Neutrophil (primary cell): Measurements from ENCODE around the gene DENND1C.

Experiments
- H3K27ac ChIP-seq: fragments of 200-600 bp; sonication (generic); 2 replicates; pipeline ENCODE4 v1.5.1; 2016; ENCODE audit warnings: mild to moderate bottlenecking, moderate library complexity
- H3K27me3 ChIP-seq: fragments of 200-600 bp; sonication (generic); 2 replicates; pipeline ENCODE4 v1.6.0; 2016; ENCODE audit warnings: mild to moderate bottlenecking
- H3K36me3 ChIP-seq: fragments of 200-600 bp; sonication (generic); 2 replicates; pipeline ENCODE4 v1.5.1; 2017
- H3K4me1 ChIP-seq, 2 experiments: fragments of 200-600 bp in 1 of 2; sonication (generic) in 1 of 2; 1 replicate in 1 of 2; 2 replicates in 1 of 2; pipeline versions ENCODE4 v1.5.1 to v1.6.1; 2013 to 2016; ENCODE audit warnings: low read depth in 1 of 2, low read length in 1 of 2, mild to moderate bottlenecking in 1 of 2, moderate library complexity in 1 of 2; ENCODE audit not compliant: control insufficient read depth in 1 of 2, insufficient read depth in 1 of 2
- H3K4me3 ChIP-seq, 2 experiments: fragments of 200-600 bp in 1 of 2; sonication (generic) in 1 of 2; 1 replicate in 1 of 2; 2 replicates in 1 of 2; pipeline ENCODE4 v1.5.1; 2013 to 2016; ENCODE audit warnings: low read depth in 1 of 2, low read length in 1 of 2, mild to moderate bottlenecking in 1 of 2, moderate library complexity in 1 of 2
- H3K9me3 ChIP-seq: fragments of 200-600 bp; sonication (generic); 2 replicates; pipeline ENCODE4 v1.5.1; 2016
- CTCF ChIP-seq: fragments of 200-600 bp; sonication (generic); IDR thresholded peaks from 2 replicates; pipeline ENCODE4 v1.5.1; 2016; ENCODE audit warnings: antibody characterized with exemption

The DENND1C gene

GRCh38 chr19:6495947-6496346 is 14.4 kb upstream of the DENND1C start:
- Histone ChIP-seq H3K4me3 (no peak overlapping the region), H3K4me1 (peaks cover 5 to 7% of the 10 kb centered on the region in 2 experiments), H3K9me3 (no peaks in the 10 kb centered on the region), H3K27ac (no peak overlapping the region), H3K36me3 (no peaks in the 10 kb centered on the region), H3K27me3 (peaks cover 18% of the 10 kb centered on the region)
- no peak for TF ChIP-seq CTCF

- peaks cover 7% of the 10 kb centered on the region for H3K27me3 ChIP-seq
- H3K36me3 ChIP-seq, result no peaks in the 10 kb centered on the region
- TF ChIP-seq CTCF, result no peak
- H3K4me1 ChIP-seq, result peaks cover 5 to 7% of the 10 kb centered on the region in 2 experiments
- no peaks in the 10 kb centered on the region for H3K9me3 ChIP-seq
- H3K4me3 ChIP-seq, result no peak overlapping the region
- no peak overlapping the region for H3K27ac ChIP-seq
Observed at GRCh38 chr19:6494438-6495036, 12.9 kb upstream of the DENND1C start.

DNA sequence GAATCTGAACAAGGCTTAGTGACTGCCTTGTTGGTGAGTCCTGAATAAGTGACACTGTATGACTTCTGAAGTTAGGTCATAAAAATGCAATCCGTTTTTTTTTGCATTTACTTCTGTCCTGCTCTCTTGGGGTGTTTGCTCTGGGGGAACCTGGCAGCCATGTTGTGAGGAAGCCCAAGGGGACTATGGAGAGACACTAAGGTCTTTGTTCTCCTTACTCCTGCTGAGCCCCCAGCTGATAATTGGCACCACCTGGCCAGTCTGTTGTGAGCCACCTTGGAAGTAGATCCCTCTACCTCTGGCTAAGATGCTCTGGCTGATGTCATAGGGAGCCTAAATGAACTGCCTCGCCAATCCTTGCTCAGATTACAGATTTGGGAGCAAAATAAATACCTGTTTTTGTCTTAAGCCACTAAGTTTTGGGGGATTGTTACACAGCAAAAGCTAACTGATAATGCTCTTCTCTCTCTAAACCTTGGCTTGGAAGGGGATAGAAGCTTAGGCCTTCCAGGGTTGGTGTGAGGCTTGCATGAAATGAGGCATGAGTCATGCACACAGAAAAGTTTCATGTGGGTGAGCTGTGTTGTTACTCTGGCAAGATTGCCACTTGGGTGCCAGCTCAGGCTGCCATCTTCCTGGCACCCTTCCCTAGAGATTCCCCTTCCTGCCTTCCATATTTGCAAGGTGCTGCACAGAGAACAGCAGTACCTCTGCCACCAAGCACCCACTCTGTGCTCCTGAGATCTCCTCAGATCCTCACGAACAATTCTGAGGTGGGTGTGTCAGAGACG is 10.4 kb upstream of the DENND1C start:
- Histone ChIP-seq H3K4me3 (no peak overlapping the region), H3K9me3 (no peaks in the 10 kb centered on the region), H3K27ac (no peak overlapping the region), H3K4me1 (no peaks in the 10 kb centered on the region), H3K36me3 (no peaks in the 10 kb centered on the region), H3K27me3 (peaks cover 7% of the 10 kb centered on the region)
- TF ChIP-seq CTCF, result no peak

DNA sequence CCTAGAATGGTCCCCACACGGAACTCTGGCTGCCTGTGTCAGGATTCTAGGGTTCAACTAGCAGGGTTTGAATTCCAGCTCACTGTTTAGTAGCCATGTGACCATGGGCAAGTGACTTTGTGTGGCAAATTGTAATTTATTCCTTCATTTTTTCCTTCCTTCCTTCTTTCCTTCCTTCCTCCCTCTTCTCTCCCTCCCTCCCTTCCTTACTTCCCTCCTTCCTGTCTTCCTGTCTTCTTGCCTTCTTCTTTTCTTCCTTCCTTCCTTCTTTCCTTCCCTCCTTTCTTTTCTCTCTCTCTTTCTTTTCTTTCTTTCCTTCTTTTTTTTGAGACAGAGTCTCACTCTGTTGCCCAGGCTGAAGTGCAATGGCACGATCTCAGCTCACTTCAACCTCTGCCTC is 8.5 kb upstream of the DENND1C start:
- Histone ChIP-seq H3K4me1 (no peaks in the 10 kb centered on the region), H3K27ac (no peak overlapping the region)

More for the DNA sequence above, 8.5 kb upstream of the DENND1C start:
- H3K27me3 ChIP-seq, result peaks cover 7% of the 10 kb centered on the region
- no peak overlapping the region for H3K4me3 ChIP-seq
- no peaks in the 10 kb centered on the region for H3K36me3 ChIP-seq
- TF ChIP-seq CTCF, result no peak
- no peaks in the 10 kb centered on the region for H3K9me3 ChIP-seq
